Measurements from ENCODE around the gene FBXL3.

DNA sequence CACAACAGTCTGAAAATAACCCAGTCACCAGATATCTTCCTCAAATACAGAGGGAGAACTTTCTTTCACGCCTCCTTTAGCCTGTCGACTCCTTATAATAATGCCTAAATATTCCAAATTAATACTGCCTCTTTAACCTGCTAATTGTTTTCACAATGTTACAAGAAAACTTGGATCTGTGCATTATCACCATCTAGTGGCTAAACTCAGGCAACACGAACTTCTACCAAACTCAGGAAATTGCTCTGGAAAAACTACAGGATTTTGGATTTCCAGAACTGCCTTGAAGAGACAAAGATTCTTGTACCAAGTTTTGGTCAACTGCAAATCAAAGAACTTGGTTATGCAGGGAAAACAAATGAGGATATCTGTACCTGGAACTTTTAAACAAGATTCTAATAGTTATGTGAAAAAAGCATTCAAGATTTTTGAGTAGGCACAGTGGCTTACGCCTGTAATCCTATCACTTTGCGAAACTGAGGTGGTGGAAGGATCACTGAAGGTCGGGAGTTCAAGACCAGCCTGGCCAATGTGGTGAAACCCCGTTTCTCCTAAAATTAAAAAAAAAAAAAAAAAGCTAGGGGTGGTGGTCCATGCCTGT, 24.3 kb downstream of the FBXL3 start:
- TF ChIP-seq, protein P1, sequence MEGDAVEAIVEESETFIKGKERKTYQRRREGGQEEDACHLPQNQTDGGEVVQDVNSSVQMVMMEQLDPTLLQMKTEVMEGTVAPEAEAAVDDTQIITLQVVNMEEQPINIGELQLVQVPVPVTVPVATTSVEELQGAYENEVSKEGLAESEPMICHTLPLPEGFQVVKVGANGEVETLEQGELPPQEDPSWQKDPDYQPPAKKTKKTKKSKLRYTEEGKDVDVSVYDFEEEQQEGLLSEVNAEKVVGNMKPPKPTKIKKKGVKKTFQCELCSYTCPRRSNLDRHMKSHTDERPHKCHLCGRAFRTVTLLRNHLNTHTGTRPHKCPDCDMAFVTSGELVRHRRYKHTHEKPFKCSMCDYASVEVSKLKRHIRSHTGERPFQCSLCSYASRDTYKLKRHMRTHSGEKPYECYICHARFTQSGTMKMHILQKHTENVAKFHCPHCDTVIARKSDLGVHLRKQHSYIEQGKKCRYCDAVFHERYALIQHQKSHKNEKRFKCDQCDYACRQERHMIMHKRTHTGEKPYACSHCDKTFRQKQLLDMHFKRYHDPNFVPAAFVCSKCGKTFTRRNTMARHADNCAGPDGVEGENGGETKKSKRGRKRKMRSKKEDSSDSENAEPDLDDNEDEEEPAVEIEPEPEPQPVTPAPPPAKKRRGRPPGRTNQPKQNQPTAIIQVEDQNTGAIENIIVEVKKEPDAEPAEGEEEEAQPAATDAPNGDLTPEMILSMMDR (IDR thresholded peaks at IDR 0.05; ENCODE audit: low read depth, low read length, poor library complexity, severe bottlenecking), result peak; percentile 64
- TF ChIP-seq EZH2phosphoT487 (IDR thresholded peaks at IDR 0.05; ENCODE audit: borderline replicate concordance, low read length), result no peak
